ENCODE measurements around the gene ATP5PB.

The ATP5PB gene

GRCh38 chr1:111404588-111404987, 44.7 kb upstream of the ATP5PB start:
- Histone ChIP-seq H3K4me3 (ENCODE audit: low read depth, low read length, poor library complexity, severe bottlenecking) (peak overlapping the region; percentile 10), H3K79me2 (ENCODE audit: insufficient read depth, low read length) (no peaks in the 10 kb centered on the region), H3K4me1 (ENCODE audit: insufficient read depth, low read length, severe bottlenecking) (peaks cover 57% of the 10 kb centered on the region), H3K36me3 (ENCODE audit: insufficient read depth, low read length) (no peaks in the 10 kb centered on the region), H3K9ac (ENCODE audit: low read length) (peak overlapping the region; percentile 15; the same call in 1 of the 2 replicates), H3K27me3 (ENCODE audit: insufficient read depth, low read length) (no peaks in the 10 kb centered on the region), H3K4me2 (ENCODE audit: low read length) (peak overlapping the region; percentile 54; the same call in 1 of the 2 replicates), H2AFZ (ENCODE audit: low read length) (no peak overlapping the region), H3K27ac (ENCODE audit: low read depth, low read length, poor library complexity, severe bottlenecking) (peak overlapping the region; percentile 90), H4K20me1 (ENCODE audit: insufficient read depth, low read length) (no peaks in the 10 kb centered on the region), H3K9me2 (ENCODE audit: low read depth, low read length) (no peaks in the 10 kb centered on the region), H3K9me3 (ENCODE audit: low read length) (no peaks in the 10 kb centered on the region), H3F3A (ENCODE audit: insufficient read depth, low read length) (no peaks in the 10 kb centered on the region)
- no peak for TF ChIP-seq EZH2 (IDR thresholded peaks at IDR 0.05; ENCODE audit: borderline replicate concordance, low read length)
- TF ChIP-seq, protein P1, sequence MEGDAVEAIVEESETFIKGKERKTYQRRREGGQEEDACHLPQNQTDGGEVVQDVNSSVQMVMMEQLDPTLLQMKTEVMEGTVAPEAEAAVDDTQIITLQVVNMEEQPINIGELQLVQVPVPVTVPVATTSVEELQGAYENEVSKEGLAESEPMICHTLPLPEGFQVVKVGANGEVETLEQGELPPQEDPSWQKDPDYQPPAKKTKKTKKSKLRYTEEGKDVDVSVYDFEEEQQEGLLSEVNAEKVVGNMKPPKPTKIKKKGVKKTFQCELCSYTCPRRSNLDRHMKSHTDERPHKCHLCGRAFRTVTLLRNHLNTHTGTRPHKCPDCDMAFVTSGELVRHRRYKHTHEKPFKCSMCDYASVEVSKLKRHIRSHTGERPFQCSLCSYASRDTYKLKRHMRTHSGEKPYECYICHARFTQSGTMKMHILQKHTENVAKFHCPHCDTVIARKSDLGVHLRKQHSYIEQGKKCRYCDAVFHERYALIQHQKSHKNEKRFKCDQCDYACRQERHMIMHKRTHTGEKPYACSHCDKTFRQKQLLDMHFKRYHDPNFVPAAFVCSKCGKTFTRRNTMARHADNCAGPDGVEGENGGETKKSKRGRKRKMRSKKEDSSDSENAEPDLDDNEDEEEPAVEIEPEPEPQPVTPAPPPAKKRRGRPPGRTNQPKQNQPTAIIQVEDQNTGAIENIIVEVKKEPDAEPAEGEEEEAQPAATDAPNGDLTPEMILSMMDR (IDR thresholded peaks at IDR 0.05; ENCODE audit: low read length), result no peak

- Histone ChIP-seq H3K9me2 (ENCODE audit: low read depth, low read length) (no peaks in the 10 kb centered on the region), H2AFZ (ENCODE audit: low read length) (no peak overlapping the region), H3K4me3 (ENCODE audit: low read depth, low read length, poor library complexity, severe bottlenecking) (peak overlapping the region; percentile 34), H3K79me2 (ENCODE audit: insufficient read depth, low read length) (no peaks in the 10 kb centered on the region), H3K27ac (ENCODE audit: low read depth, low read length, poor library complexity, severe bottlenecking) (peak overlapping the region; percentile 90), H3F3A (ENCODE audit: insufficient read depth, low read length) (no peaks in the 10 kb centered on the region), H3K4me1 (ENCODE audit: insufficient read depth, low read length, severe bottlenecking) (peaks cover 50% of the 10 kb centered on the region), H3K4me2 (ENCODE audit: low read length) (peak overlapping the region; percentile 54), H3K9ac (ENCODE audit: low read length) (peak overlapping the region; percentile 36; the same call in 1 of the 2 replicates), H3K27me3 (ENCODE audit: insufficient read depth, low read length) (no peaks in the 10 kb centered on the region), H3K36me3 (ENCODE audit: insufficient read depth, low read length) (no peaks in the 10 kb centered on the region), H3K9me3 (ENCODE audit: low read length) (no peaks in the 10 kb centered on the region), H4K20me1 (ENCODE audit: insufficient read depth, low read length) (no peaks in the 10 kb centered on the region)
- TF ChIP-seq, protein P1 (IDR thresholded peaks at IDR 0.05; ENCODE audit: low read length), result no peak
- no peak for TF ChIP-seq EZH2 (IDR thresholded peaks at IDR 0.05; ENCODE audit: borderline replicate concordance, low read length)
These were observed 42.9 kb upstream of the ATP5PB start for GRCh38 chr1:111406321-111406768.

DNA sequence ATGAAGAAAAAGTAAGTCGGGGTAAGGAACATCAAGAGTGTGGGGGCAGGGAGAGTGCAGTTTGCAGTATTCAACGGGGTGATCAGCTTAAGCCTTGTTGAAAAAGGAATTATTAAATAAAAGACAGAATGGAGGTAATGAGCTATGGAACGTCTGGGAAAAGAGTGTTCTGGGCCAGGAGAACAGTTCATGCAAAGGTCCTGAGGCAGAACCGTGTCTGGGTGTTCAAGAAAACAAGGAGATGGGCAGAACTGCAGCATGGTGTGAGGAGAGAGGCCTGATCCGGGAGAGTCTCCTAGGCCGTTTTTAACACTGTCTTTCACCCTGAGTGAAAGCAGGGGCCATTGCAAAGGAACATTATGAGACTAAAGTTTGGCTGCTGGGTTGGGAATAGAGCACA, 42.0 kb upstream of the ATP5PB start:
- Histone ChIP-seq H3K4me3 (ENCODE audit: low read depth, low read length, poor library complexity, severe bottlenecking) (no peak overlapping the region), H3K9me3 (ENCODE audit: low read length) (no peaks in the 10 kb centered on the region), H3K27ac (ENCODE audit: low read depth, low read length, poor library complexity, severe bottlenecking) (peak overlapping the region; percentile 90), H3K27me3 (ENCODE audit: insufficient read depth, low read length) (no peaks in the 10 kb centered on the region), H4K20me1 (ENCODE audit: insufficient read depth, low read length) (no peaks in the 10 kb centered on the region), H3K9me2 (ENCODE audit: low read depth, low read length) (no peaks in the 10 kb centered on the region), H3K36me3 (ENCODE audit: insufficient read depth, low read length) (no peaks in the 10 kb centered on the region), H3K4me1 (ENCODE audit: insufficient read depth, low read length, severe bottlenecking) (peaks cover 50% of the 10 kb centered on the region), H3K4me2 (ENCODE audit: low read length) (peak overlapping the region; percentile 54; the same call in 1 of the 2 replicates), H3K9ac (ENCODE audit: low read length) (no peak overlapping the region; the same call in 1 of the 2 replicates), H3F3A (ENCODE audit: insufficient read depth, low read length) (no peaks in the 10 kb centered on the region), H2AFZ (ENCODE audit: low read length) (peak overlapping the region; percentile 45; the same call in 1 of the 2 replicates), H3K79me2 (ENCODE audit: insufficient read depth, low read length) (no peaks in the 10 kb centered on the region)
- no peak for TF ChIP-seq EZH2 (IDR thresholded peaks at IDR 0.05; ENCODE audit: borderline replicate concordance, low read length)
- TF ChIP-seq, protein P1 (IDR thresholded peaks at IDR 0.05; ENCODE audit: low read length), result no peak
